ES-I3 (cell line): ENCODE measurements around the gene RGS4.
A peak's percentile ranks its signal among the peaks of the same experiment; 100 is the strongest.

ENCODE experiments used
- H3K36me3 ChIP-seq: 2 replicates; pipeline ENCODE4 v1.6.1; 2013; ENCODE audit warnings: mild to moderate bottlenecking, low read length, control low read depth, moderate library complexity; ENCODE audit not compliant: insufficient read depth
- H3K4me1 ChIP-seq: 2 replicates; pipeline ENCODE4 v1.6.1; 2013; ENCODE audit warnings: mild to moderate bottlenecking, control low read depth, low read length; ENCODE audit not compliant: insufficient read depth
- H3K9ac ChIP-seq: 2 replicates; pipeline ENCODE4 v1.6.1; 2013; ENCODE audit warnings: low read depth, mild to moderate bottlenecking, low read length, moderate library complexity
- H3K9me3 ChIP-seq: 2 replicates; pipeline ENCODE4 v1.6.1; 2013; ENCODE audit warnings: mild to moderate bottlenecking, low read length, moderate library complexity; ENCODE audit not compliant: control insufficient read depth, insufficient read depth

RGS4 gene

DNA sequence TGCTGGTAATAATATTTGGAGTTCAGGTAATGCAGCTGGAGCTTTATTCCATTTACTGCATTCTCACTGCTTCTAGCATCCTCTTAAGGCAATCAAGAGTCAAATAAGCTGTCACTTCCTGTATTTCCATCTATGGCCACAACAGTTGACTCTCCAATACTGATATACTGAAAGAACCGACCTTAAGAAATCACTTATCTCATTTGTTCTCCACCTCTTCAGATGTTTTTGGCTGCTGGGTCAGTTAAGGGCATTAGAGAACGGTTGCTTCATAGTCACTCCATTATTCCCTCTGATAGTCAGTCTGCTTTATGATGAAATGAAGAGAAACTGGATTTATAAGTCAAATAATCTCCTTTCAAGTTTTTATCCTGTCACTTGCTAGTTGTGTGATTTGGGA, 14.2 kb upstream of the RGS4 start:
- no peaks in the 10 kb centered on the region for H3K4me1 ChIP-seq
- H3K36me3 ChIP-seq, result no peaks in the 10 kb centered on the region

DNA sequence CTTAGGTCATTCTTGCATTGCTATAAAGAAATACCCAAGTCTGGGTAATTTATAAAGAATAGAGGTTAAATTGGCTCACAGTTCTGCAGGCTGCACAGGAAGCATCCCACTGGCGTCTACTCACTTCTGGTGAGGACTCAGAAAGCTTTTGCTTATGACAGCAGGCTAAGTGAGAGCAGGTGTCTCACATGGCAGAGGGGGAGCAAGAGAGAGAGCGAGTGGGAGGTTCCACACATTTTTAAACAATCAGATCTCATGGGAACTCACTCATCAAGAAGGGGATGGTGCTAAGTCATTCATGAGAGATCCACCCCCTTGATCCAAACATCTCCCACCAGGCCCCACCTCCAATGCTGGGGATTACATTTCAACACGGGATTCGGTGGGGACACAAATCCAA, 13.6 kb upstream of the RGS4 start:
- Histone ChIP-seq H3K9me3 (no peaks in the 10 kb centered on the region), H3K4me1 (no peaks in the 10 kb centered on the region), H3K36me3 (no peaks in the 10 kb centered on the region), H3K9ac (no peak overlapping the region)

More for the DNA sequence above, 14.2 kb upstream of the RGS4 start:
- no peak overlapping the region for H3K9ac ChIP-seq
- no peaks in the 10 kb centered on the region for H3K9me3 ChIP-seq

DNA sequence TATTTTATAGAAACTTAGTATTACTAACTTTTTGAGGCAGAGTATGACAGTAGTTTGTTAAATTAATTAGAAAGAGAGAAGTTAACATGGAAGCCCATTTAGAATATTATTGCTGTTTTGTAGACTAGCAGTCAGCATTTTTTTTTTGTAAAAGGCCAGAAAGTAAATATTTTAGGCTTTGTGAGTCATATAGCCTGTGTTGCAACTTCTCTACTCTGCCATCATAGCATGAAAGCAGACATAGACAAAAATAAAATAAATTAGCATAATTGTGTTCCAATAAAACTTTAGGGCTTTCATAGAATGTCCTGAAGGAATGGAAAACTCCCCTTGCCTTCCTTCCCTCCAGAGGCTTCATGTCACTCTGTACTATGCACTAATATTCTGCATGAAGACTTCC, 12.3 kb upstream of the RGS4 start:
- H3K4me1 ChIP-seq, result no peaks in the 10 kb centered on the region
- H3K9ac ChIP-seq, result no peak overlapping the region
- H3K36me3 ChIP-seq, result no peaks in the 10 kb centered on the region
- H3K9me3 ChIP-seq, result no peaks in the 10 kb centered on the region

DNA sequence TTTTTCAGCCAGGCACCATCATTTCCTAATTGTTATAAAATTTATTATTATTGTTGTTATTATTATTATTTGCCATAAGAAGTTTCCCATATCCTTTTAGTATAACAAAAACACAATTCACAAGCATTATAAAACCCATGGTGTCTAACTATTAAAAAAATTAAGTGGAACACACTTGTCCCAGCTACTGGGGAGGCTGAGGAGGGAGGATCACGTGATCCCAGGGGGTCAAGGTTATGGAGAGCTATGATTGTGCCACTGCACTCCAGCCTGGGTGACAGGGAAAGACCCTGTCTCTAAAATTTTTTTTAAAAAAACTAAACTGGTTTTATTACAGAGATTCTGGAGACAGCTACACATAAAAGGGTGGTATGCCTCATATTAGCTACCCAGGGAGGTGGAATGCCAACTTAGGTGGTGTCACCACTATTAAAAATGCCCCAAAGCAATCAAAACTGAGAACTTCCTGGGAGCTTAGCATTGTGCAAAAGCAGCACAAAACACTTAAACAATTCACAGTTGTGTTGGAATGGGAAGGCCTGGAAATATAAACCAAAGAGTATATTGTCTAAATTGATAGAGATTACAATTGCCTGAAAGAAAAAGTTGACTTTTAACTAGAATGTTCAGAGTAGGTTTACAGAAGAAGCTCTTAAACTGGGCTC, 8.7 kb upstream of the RGS4 start:
- Histone ChIP-seq H3K9me3 (no peaks in the 10 kb centered on the region), H3K4me1 (peaks cover 15% of the 10 kb centered on the region; the same call in 1 of the 2 replicates), H3K36me3 (no peaks in the 10 kb centered on the region), H3K9ac (no peak overlapping the region)

DNA sequence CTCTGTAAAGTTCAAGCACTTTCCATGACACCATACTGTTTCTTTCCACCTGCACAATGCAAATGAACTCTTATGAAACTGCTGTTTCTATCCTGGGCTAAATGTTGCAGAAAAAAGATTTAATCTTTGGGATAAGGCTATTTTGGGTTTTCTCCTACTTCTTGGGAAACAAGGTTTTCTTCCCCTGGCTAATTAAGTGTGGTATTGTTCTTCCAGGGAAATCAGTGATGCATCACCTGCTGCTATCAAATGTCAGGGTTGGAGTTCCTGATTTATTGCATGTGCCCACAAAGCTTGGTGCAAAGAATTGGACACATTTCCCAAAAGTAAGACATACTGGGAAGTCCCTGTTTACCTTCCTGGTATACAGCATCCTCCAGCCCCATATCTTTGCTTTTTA, 6.0 kb upstream of the RGS4 start:
- Histone ChIP-seq H3K9me3 (no peaks in the 10 kb centered on the region), H3K36me3 (no peaks in the 10 kb centered on the region), H3K4me1 (peaks cover 15% of the 10 kb centered on the region; the same call in 1 of the 2 replicates), H3K9ac (no peak overlapping the region)

DNA sequence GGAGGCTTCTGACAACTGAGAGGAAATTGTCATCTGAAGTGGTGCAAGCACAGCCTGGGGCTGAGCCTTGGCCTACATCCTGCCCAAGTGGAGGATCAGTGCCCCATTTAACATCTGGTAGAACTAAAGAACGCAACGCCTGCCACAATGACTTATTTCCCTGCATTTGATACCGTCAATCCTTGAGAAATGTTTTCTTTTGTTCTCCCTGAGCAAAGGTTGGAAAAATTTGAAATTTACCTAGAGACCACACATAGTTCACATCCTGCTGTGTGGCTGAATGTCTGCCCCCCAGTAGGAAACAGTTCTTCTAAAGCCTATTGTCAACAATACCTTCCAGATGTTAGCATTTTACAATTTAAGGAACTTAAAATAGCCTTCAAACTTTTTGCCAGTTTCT, 5.6 kb upstream of the RGS4 start:
- H3K4me1 ChIP-seq, result peaks cover 15% of the 10 kb centered on the region
- H3K36me3 ChIP-seq, result no peaks in the 10 kb centered on the region
- no peaks in the 10 kb centered on the region for H3K9me3 ChIP-seq
- no peak overlapping the region for H3K9ac ChIP-seq

DNA sequence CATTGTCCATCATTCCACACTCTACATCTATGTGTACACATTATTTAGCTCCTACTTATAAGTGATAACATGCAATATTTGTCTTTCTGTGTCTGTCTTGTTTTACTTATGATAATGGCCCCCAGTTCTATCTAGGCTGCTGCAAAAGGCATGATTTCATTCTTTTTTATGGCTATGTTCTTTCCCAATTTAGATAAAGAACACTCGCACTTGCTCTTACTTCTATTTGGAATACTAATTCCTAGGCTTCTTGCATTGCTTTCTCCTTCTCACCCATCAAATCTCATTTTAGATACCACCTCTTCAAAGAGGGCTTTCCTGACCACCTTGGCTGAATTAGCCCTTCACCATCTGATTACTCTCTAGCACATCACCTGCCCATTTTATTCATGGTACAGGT, 3.0 kb upstream of the RGS4 start:
- Histone ChIP-seq H3K9ac (no peak overlapping the region), H3K36me3 (no peaks in the 10 kb centered on the region), H3K9me3 (no peaks in the 10 kb centered on the region), H3K4me1 (peaks cover 19% of the 10 kb centered on the region)

DNA sequence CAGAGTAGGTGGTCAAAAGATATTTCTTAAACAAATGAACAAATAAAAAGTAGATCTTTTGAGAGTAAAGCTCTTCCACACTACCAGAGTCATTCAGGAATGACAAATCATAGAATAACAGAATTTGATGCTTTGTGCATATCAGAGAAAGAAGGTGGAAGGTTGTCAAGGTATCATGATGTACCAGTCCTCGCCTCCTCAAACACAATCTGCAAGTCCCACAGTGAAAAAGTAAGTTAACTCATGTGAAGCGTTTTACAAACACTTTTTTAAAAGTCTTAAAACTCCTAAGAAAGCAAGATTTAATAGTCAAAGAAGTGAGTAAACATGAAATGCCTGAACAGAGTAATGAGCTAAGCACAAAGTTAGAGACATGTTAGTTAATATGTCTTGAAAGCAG, 2.5 kb upstream of the RGS4 start:
- Histone ChIP-seq H3K36me3 (no peaks in the 10 kb centered on the region), H3K4me1 (peaks cover 19% of the 10 kb centered on the region), H3K9ac (no peak overlapping the region), H3K9me3 (no peaks in the 10 kb centered on the region)

DNA sequence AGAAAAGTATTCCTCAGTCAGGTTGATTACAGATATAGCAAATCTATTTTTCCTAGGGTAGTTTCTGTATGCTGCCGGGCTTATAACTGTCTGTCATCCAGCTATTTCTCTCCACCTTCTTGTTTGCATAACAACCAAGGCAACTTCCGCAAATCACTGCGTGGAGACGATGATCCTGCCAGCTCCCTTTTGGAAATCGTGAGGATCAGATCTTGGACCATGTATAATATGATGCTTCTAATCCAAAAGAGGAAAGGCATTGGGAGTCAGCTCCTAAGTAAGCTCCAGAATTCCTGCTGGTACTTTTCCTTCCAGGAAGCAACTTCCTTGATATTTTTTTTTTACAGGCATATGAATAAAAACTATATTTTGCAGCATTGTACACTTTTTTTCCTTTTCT, 445 bp upstream of the RGS4 start:
- peaks cover 10% of the 10 kb centered on the region for H3K4me1 ChIP-seq
- no peaks in the 10 kb centered on the region for H3K36me3 ChIP-seq
- H3K9ac ChIP-seq, result peak overlapping the region; percentile 45; the same call in 1 of the 2 replicates
- H3K9me3 ChIP-seq, result no peaks in the 10 kb centered on the region

DNA sequence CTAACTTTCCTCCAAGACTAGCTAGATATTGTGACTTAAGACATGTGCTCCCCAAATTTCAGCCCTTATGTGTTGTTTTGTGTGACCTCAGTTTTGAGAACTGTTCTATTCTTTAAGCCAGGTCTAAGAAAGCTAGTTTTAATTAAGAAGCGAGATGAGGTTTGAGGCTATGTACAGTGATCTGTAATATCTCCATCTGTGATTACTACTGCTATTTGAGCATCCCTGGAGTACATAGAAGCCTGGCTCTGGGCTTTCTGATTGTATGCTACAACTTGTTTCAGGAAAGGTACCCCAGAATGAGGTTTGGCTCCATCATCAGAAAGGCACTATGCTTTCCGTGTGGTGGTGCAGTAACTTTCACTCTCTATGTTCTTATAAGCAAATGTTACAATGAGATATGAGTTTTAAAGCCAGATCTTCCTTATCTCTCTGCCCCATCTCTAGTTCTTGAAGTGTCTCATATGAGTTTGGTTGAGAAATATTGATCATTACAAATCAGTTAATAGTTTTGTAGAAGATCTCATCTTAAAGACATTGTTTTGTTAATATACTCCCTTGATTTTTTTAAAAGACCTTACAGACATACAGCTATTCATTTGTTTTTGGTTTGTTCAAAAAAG, 605 bp downstream of the RGS4 start:
- H3K9me3 ChIP-seq, result no peaks in the 10 kb centered on the region
- no peaks in the 10 kb centered on the region for H3K36me3 ChIP-seq
- peak overlapping the region; percentile 3; the same call in 1 of the 2 replicates for H3K9ac ChIP-seq
- H3K4me1 ChIP-seq, result peaks cover 4% of the 10 kb centered on the region; the same call in 1 of the 2 replicates

DNA sequence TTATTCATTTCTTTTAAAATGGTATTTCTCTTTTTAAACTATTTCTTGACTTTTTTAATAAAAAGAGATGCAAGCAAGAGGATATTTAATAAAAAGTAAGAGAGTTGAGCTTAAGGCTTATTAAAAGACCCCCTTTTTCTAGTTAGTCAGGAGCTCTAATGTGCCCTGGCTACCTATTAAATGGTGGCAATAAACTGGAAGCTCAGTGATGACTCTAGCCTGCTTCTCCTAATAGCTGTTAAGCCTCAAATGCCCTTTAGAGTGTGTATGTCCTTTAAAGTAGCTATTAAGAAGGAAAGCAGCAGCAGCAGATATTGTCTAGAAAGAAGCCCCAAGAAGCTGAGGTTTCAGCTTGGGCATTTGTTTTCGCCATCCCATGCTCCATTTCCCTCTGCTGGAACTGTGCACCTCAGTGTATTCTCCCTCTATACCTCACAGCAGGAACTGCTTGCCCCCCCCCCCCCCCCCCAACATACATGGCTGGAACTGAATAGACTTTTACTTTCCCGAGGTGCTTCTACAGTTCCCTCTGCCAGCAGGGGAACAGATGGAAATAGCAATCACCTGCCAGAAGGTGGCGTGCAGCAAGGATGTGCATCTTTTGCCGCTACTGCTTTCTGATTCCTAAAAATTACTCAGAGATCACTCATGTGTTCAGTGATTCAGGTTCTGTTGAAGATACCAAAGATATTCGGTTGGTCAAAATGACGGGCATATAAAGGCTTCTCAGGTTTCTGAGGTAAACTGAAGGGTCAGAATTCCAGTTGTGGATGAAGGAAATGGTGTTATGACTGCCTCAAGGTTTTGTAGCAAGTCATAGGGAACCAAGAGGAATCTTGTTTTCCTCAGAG, 2.5 kb downstream of the RGS4 start:
- Histone ChIP-seq H3K36me3 (no peaks in the 10 kb centered on the region), H3K9ac (no peak overlapping the region), H3K9me3 (no peaks in the 10 kb centered on the region), H3K4me1 (peaks cover 4% of the 10 kb centered on the region; the same call in 1 of the 2 replicates)

DNA sequence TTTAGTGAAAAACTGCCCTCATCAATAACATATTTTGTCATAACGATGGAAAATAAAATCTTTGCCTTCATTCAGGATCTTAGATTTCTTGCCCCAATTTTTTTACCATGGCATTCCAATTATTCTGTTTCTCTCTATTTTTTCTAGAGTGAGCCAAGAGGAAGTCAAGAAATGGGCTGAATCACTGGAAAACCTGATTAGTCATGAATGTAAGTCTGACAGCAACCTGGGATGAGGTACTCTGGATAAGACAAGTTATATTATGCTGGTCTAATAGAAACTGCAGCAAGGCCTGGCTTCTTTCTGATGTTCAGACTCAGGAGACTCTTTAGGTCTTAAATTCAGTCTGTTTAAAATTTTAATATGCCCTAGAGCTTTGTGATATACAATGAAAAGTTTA, 3.5 kb downstream of the RGS4 start:
- peaks cover 4% of the 10 kb centered on the region; the same call in 1 of the 2 replicates for H3K4me1 ChIP-seq
- H3K36me3 ChIP-seq, result no peaks in the 10 kb centered on the region
- no peak overlapping the region for H3K9ac ChIP-seq
- no peaks in the 10 kb centered on the region for H3K9me3 ChIP-seq

DNA sequence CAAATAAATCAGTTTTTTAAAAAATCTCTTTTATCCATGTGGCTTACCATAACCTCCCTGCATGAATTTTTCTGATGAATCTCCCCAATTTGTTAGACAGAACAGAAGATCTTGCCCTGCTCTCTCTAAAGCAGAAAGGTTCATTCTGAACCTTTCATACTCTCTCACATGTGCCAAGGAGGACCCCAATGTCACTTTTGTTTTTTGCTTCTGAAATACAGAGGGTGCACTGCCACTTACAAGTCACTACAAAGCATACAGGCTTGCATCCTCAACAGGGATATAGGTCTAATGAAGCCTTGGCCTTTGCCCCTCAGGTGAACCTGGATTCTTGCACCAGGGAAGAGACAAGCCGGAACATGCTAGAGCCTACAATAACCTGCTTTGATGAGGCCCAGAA, 4.8 kb downstream of the RGS4 start:
- no peaks in the 10 kb centered on the region for H3K36me3 ChIP-seq
- H3K9me3 ChIP-seq, result no peaks in the 10 kb centered on the region
- H3K9ac ChIP-seq, result no peak overlapping the region
- H3K4me1 ChIP-seq, result peaks cover 4% of the 10 kb centered on the region; the same call in 1 of the 2 replicates

DNA sequence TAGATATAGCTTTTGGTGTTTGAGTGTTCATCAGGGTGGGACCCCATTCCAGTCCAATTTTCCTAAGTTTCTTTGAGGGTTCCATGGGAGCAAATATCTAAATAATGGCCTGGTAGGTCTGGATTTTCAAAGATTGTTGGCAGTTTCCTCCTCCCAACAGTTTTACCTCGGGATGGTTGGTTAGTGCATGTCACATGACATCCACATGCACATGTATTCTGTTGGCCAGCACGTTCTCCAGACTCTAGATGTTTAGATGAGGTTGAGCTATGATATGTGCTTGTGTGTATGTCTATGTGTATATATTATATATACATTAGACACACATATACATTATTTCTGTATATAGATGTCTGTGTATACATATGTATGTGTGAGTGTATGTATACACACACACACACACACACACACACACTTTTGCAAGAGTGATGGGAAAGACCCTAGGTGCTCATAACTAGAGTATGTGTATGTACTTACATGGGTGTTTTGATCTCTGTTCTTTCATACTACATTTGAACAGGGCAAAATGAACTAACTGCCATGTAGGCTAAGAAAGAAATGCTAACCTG, 5.6 kb downstream of the RGS4 start:
- no peaks in the 10 kb centered on the region for H3K9me3 ChIP-seq
- no peak overlapping the region for H3K9ac ChIP-seq
- no peaks in the 10 kb centered on the region for H3K4me1 ChIP-seq
- H3K36me3 ChIP-seq, result no peaks in the 10 kb centered on the region
